GM18951 (cell line): ENCODE data around the gene SYTL2.

Experiments
- POLR2A ChIP-seq: IDR thresholded peaks from 4 replicates; pipeline ENCODE4 v1.6.1; 2011; ENCODE audit warnings: mild to moderate bottlenecking; ENCODE audit not compliant: insufficient read length, insufficient read depth; ENCODE audit errors: extremely low read depth
- in situ Hi-C: fragments of 300-500 bp; cut with MboI; formaldehyde crosslinking; loops from one replicate; pipeline ENCODE4 v1.12.0; 2022; ENCODE audit warnings: low sequenced_read_pairs, mixed read lengths, inconsistent platforms; ENCODE audit not compliant: unreplicated experiment

SYTL2 gene

GRCh38 chr11:85755285-85755684 is 55.7 kb downstream of the SYTL2 start:
- no peak for TF ChIP-seq POLR2A
- in situ Hi-C loops: no loop called here

GRCh38 chr11:85752890-85753581 is 57.9 kb downstream of the SYTL2 start:
- in situ Hi-C loops: no loop called here
- TF ChIP-seq POLR2A: no peak

GRCh38 chr11:85752201-85752889 is 58.6 kb downstream of the SYTL2 start:
- TF ChIP-seq POLR2A: no peak
- in situ Hi-C loops: no loop called here

GRCh38 chr11:85751724-85752123 is 59.2 kb downstream of the SYTL2 start:
- no peak for TF ChIP-seq POLR2A
- in situ Hi-C loops: no loop called here

GRCh38 chr11:85750646-85751045 is 60.3 kb downstream of the SYTL2 start:
- TF ChIP-seq POLR2A: no peak
- in situ Hi-C loops: no loop called here

- TF ChIP-seq POLR2A: no peak
- in situ Hi-C loops: no loop called here
Observed at GRCh38 chr11:85749884-85750283, 61.1 kb downstream of the SYTL2 start.

- in situ Hi-C loops: no loop called here
- TF ChIP-seq POLR2A: no peak
Observed at GRCh38 chr11:85749287-85749834, 61.6 kb downstream of the SYTL2 start.

- TF ChIP-seq POLR2A: no peak
- in situ Hi-C loops: no loop called here
Observed at GRCh38 chr11:85748455-85748891, 62.5 kb downstream of the SYTL2 start.

- in situ Hi-C loops: no loop called here
- no peak for TF ChIP-seq POLR2A
Observed at GRCh38 chr11:85746670-85747069, 64.3 kb downstream of the SYTL2 start.

- no peak for TF ChIP-seq POLR2A
- in situ Hi-C loops: no loop called here
Observed at GRCh38 chr11:85745626-85746025, 65.3 kb downstream of the SYTL2 start.

GRCh38 chr11:85742873-85743275 is 68.1 kb downstream of the SYTL2 start:
- in situ Hi-C loops: no loop called here
- no peak for TF ChIP-seq POLR2A

- in situ Hi-C loops: no loop called here
- no peak for TF ChIP-seq POLR2A
Observed at GRCh38 chr11:85742348-85742747, 68.6 kb downstream of the SYTL2 start.

- no peak for TF ChIP-seq POLR2A
- in situ Hi-C loops: no loop called here
Observed at GRCh38 chr11:85740481-85741400, 70.2 kb downstream of the SYTL2 start.
